K562 (cell line): ENCODE results near the gene DMBT1. TPM values are rescaled to one million over a fixed set of nuclear protein-coding genes. Genes with fewer than 3 reads are reported as not detected.

ENCODE experiments used
- ATAC-seq: fragments of 200-7000 bp; cut with Tn5 transposase; 3 replicates; pipeline ENCODE4 v1.9.1; 2020; ENCODE audit warnings: moderate library complexity
- BruUV-seq: library from RNA; stranded (reverse); fragments of 400-500 nt; replicated peaks from 2 replicates; lab custom pipeline; 2021; lab: Mats Ljungman, UMichigan
- CTCF ChIA-PET: fragments of 300-600 bp; formaldehyde crosslinking; extraction: SDS; loops from one replicate; lab custom pipeline; 2021; ENCODE audit warnings: low intra/inter-chr PET ratio; lab: Yijun Ruan, JAX
- POLR2A ChIA-PET: fragments of 300-600, 350-650 bp; sonication (Branson Sonifier 250); formaldehyde crosslinking; extraction: SDS; loops from one replicate; lab custom pipeline; 2021; ENCODE audit warnings: antibody characterized with exemption, inconsistent platforms; lab: Yijun Ruan, JAX
- DNase-seq, 4 experiments: peaks; one replicate each; pipeline versions ENCODE4 v3.0.0 to v3.0.0-alpha.2; 2011 to 2018; ENCODE audit warnings: low spot score in 3 of 4, mixed read lengths in 3 of 4; ENCODE audit errors: extremely low read depth in 1 of 4
- FAIRE-seq: peaks from 2 replicates; lab custom pipeline; 2011; peaks lifted over from hg19 to GRCh38; lab: Jason Lieb, UNC
- H2AFZ ChIP-seq: 2 replicates; pipeline ENCODE4 v1.6.0; 2011; ENCODE audit warnings: low read depth, low read length, control low read depth, inconsistent platforms
- H3K27ac ChIP-seq: fragments of 200-600 bp; 3 replicates; pipeline ENCODE4 v1.8.0; 2011; ENCODE audit warnings: low read depth, mild to moderate bottlenecking, control low read depth, inconsistent platforms, low read length, moderate library complexity, mixed read lengths; ENCODE audit errors: extremely low read depth
- H3K27me3 ChIP-seq, 2 experiments: fragments of 300-600 bp in 1 of 2; 2 replicates in 1 of 2; 3 replicates in 1 of 2; pipeline versions ENCODE4 v1.6.0 to v1.8.0; 2011; ENCODE audit warnings: inconsistent platforms in 2 of 2, low read length in 2 of 2, mild to moderate bottlenecking in 1 of 2, mixed read lengths in 1 of 2, moderate library complexity in 1 of 2; ENCODE audit not compliant: control insufficient read depth in 2 of 2, insufficient read depth in 2 of 2
- H3K36me3 ChIP-seq: fragments of 300-600 bp; 3 replicates; pipeline ENCODE4 v1.8.0; 2011; ENCODE audit warnings: mild to moderate bottlenecking, low read length, inconsistent platforms; ENCODE audit not compliant: control insufficient read depth, insufficient read depth
- H3K4me1 ChIP-seq, 2 experiments: fragments of 200-600 bp in 1 of 2; replicated peaks in 1 of 2; 2 replicates in 1 of 2; 3 replicates in 1 of 2; pipeline versions ENCODE4 v1.5.1 to v1.8.0; 2011; ENCODE audit warnings: inconsistent platforms in 2 of 2, low read length in 2 of 2, mild to moderate bottlenecking in 1 of 2, mixed read lengths in 1 of 2, moderate library complexity in 1 of 2; ENCODE audit not compliant: control insufficient read depth in 2 of 2, insufficient read depth in 2 of 2
- H3K4me2 ChIP-seq: 2 replicates; pipeline ENCODE4 v1.6.1; 2011; ENCODE audit warnings: low read length, control low read depth, inconsistent platforms, mixed read lengths; ENCODE audit not compliant: insufficient read depth
- H3K4me3 ChIP-seq: fragments of 200-600 bp; sonication (generic), shearing (Covaris generic); 2 replicates; pipeline ENCODE4 v1.5.1; 2016; ENCODE audit warnings: control low read depth, inconsistent platforms
- H3K79me2 ChIP-seq: fragments of 200-600 bp; 3 replicates; pipeline ENCODE4 v1.8.0; 2011; ENCODE audit warnings: low read length, inconsistent platforms; ENCODE audit not compliant: control insufficient read depth, insufficient read depth
- H3K9ac ChIP-seq, 2 experiments: 2 replicates each; pipeline versions ENCODE4 v1.6.0 to v1.6.1; 2011; ENCODE audit warnings: low read depth in 2 of 2, low read length in 2 of 2, control low read depth in 1 of 2, inconsistent platforms in 1 of 2, mild to moderate bottlenecking in 1 of 2, mixed read lengths in 1 of 2; ENCODE audit not compliant: insufficient read depth in 1 of 2
- H3K9me1 ChIP-seq: one replicate; pipeline ENCODE4 v1.6.0; 2011; ENCODE audit warnings: inconsistent platforms, mild to moderate bottlenecking, low read length, moderate library complexity; ENCODE audit not compliant: control insufficient read depth, insufficient read depth
- H3K9me3 ChIP-seq: replicated peaks from 2 replicates; pipeline ENCODE4 v1.5.1; 2011; ENCODE audit warnings: low read depth, low read length, inconsistent platforms; ENCODE audit not compliant: control insufficient read depth, insufficient read depth
- H4K20me1 ChIP-seq: replicated peaks from 2 replicates; pipeline ENCODE4 v1.6.1; 2011; ENCODE audit warnings: low read length, inconsistent platforms, mixed read lengths; ENCODE audit not compliant: control insufficient read depth, insufficient read depth
- HES1 ChIP-seq: fragments of 450-650 bp; IDR thresholded peaks from 2 replicates; pipeline ENCODE4 v1.6.1; 2016; ENCODE audit warnings: low read depth, mild to moderate bottlenecking, moderate library complexity
- HNRNPUL1 ChIP-seq: fragments of 200-400 bp; formaldehyde crosslinking; IDR thresholded peaks from 2 replicates; pipeline ENCODE4 v1.6.1; 2017; ENCODE audit warnings: low read length
- KAT2B ChIP-seq: IDR thresholded peaks from one replicate; pipeline ENCODE4 v1.6.1; 2012; ENCODE audit warnings: low read depth, mild to moderate bottlenecking, control low read depth, inconsistent platforms, low read length, moderate library complexity
- KAT7 ChIP-seq: sonication (generic); formaldehyde crosslinking; IDR thresholded peaks from 2 replicates; pipeline ENCODE4 v1.8.0; 2022; ENCODE audit warnings: missing genetic modification reagents, mild to moderate bottlenecking, borderline replicate concordance
- KDM4B ChIP-seq, 2 experiments: fragments of 450-650 bp in 1 of 2; sonication (generic) in 1 of 2; IDR thresholded peaks; 2 replicates each; pipeline ENCODE4 v1.6.1; 2016 to 2017; ENCODE audit warnings: borderline replicate concordance in 2 of 2, antibody characterized with exemption in 1 of 2, low read depth in 1 of 2, mild to moderate bottlenecking in 1 of 2
- MECOM ChIP-seq: fragments of 250-450 bp; sonication (Bioruptor Pico); IDR thresholded peaks from 2 replicates; pipeline ENCODE4 v1.8.0; 2022; ENCODE audit warnings: inconsistent platforms
- NCOA2 ChIP-seq, 2 experiments: fragments of 450-650 bp; IDR thresholded peaks; 2 replicates each; pipeline ENCODE4 v1.6.1; 2018; ENCODE audit warnings: mild to moderate bottlenecking in 2 of 2, moderate library complexity in 1 of 2; ENCODE audit not compliant: partially characterized antibody in 2 of 2
- RNF2 ChIP-seq: sonication (generic); IDR thresholded peaks from 2 replicates; pipeline ENCODE4 v1.6.1; 2016
- SAP30 ChIP-seq: fragments of 200-600 bp; sonication (generic); IDR thresholded peaks from 2 replicates; pipeline ENCODE4 v1.6.1; 2012; ENCODE audit warnings: borderline replicate concordance, low read depth, mild to moderate bottlenecking, moderate library complexity, low read length, control low read depth, inconsistent platforms; ENCODE audit not compliant: insufficient read depth, poor library complexity, severe bottlenecking
- SMARCE1 ChIP-seq: fragments of 450-650 bp; IDR thresholded peaks from 2 replicates; pipeline ENCODE4 v1.7.1; 2016; ENCODE audit warnings: mild to moderate bottlenecking
- SNIP1 ChIP-seq: fragments of 450-650 bp; IDR thresholded peaks from 2 replicates; pipeline ENCODE4 v1.7.1; 2017; ENCODE audit warnings: low read depth, mild to moderate bottlenecking
- ZNF41 ChIP-seq: fragments of 250-450 bp; sonication (Bioruptor Pico); conservative IDR thresholded peaks from 2 replicates; pipeline ENCODE4 v1.4.0; 2020; ENCODE audit warnings: mild to moderate bottlenecking
- ZNF445 ChIP-seq: fragments of 250-450 bp; sonication (Bioruptor Pico); IDR thresholded peaks from 2 replicates; pipeline ENCODE4 v1.4.0; 2020; ENCODE audit warnings: low read depth, mild to moderate bottlenecking, moderate library complexity
- ZNF785 ChIP-seq: fragments of 250-450 bp; sonication (Bioruptor Pico); IDR thresholded peaks from 2 replicates; pipeline ENCODE4 v1.4.0; 2020; ENCODE audit warnings: mild to moderate bottlenecking
- WGBS: fragments of 100-300 bp; shearing (Covaris generic); methylation state at CpG from one replicate; pipeline ENCODE4 v1.1.6; 2016; ENCODE audit warnings: low coverage, mixed read lengths; ENCODE audit not compliant: insufficient coverage; ENCODE audit errors: missing lambda C conversion rate; 5-methylcytosine and 5-hydroxymethylcytosine counted together
- in situ Hi-C: fragments of 300-500 bp; cut with MboI; formaldehyde crosslinking; loops from 4 replicates; pipeline ENCODE4 v1.15.0; 2018; ENCODE audit warnings: inconsistent platforms, mixed read lengths
- intact Hi-C: fragments of 100-400 bp; cut with micrococcal nuclease; formaldehyde crosslinking; loops from 2 replicates; pipeline ENCODE4 v1.14.2; 2022
- polyA plus RNA-seq, 8 experiments: library from polyadenylated mRNA; depleted of rRNA in 4 of 8; stranded (reverse) in 5 of 8; unstranded in 3 of 8; fragments of >200 nt; fragmentation: Nextera tagmentation in 2 of 8; fragmentation: Illumina TruSeq in 1 of 8; extraction: Ambion mirVana in 2 of 8; extraction: Trizol in 1 of 8; gene quantifications; 2 replicates each; pipeline versions ENCODE4 v1.2.1 to v1.2.3, GENCODE V29; 2011 to 2014; ENCODE audit warnings: inconsistent platforms in 1 of 8, missing spikeins in 1 of 8
- total RNA-seq, 7 experiments: library from RNA; depleted of rRNA in 6 of 7; stranded (reverse); fragments of >200 nt in 6 of 7; fragmentation: Illumina TruSeq in 2 of 7; extraction: Trizol in 2 of 7; gene quantifications; 2 replicates each; pipeline versions ENCODE4 v1.2.1 to v1.2.3, GENCODE V29; 2011 to 2021; ENCODE audit warnings: low replicate concordance in 1 of 7

The DMBT1 gene
- total and polyA plus RNA-seq, 9 of the 15 experiments (the other 6 are each of a cell fraction or from before 2014, with no cell fraction given), result 0.01 to 0.07 TPM; not detected in 7

- Histone ChIP-seq H3K9me3 (no peaks in the 10 kb centered on the region), H3K27ac (no peak overlapping the region), H3K9me1 (no peaks in the 10 kb centered on the region), H3K4me3 (no peak overlapping the region), H3K27me3 (no peaks in the 10 kb centered on the region), H3K36me3 (no peaks in the 10 kb centered on the region), H2AFZ (no peak overlapping the region), H3K9ac (no peak overlapping the region), H3K79me2 (no peaks in the 10 kb centered on the region), H3K4me2 (no peak overlapping the region), H4K20me1 (no peaks in the 10 kb centered on the region), H3K4me1 (no peaks in the 10 kb centered on the region)
- ChIA-PET CTCF (no interaction called here), POLR2A (no interaction called here)
- intact Hi-C loops, result no loop called here
- DNase-seq (no peak), ATAC-seq (no peak), FAIRE-seq (no peak)
- no TSS peak for BruUV-seq
- in situ Hi-C loops, result no loop called here
- 0% methylated on average over 4 of the region's 5 CpGs for WGBS
- no peak for TF ChIP-seq MECOM
- no peak for TF ChIP-seq SMARCE1
- no peak for TF ChIP-seq ZNF785
- no peak for TF ChIP-seq NCOA2 (IDR thresholded peaks at IDR 0.05; ENCODE audit: partially characterized antibody in 2 of 2)
- TF ChIP-seq KAT7 (CRISPR knock-in tag), result no peak
- TF ChIP-seq KAT2B, result no peak
- no peak for TF ChIP-seq SNIP1
- TF ChIP-seq ZNF41, result no peak
- no peak for TF ChIP-seq SAP30
- TF ChIP-seq ZNF445 (CRISPR knock-in tag), result no peak
- TF ChIP-seq HES1, result no peak
- no peak for TF ChIP-seq KDM4B (IDR thresholded peaks at IDR 0.05; ENCODE audit: borderline replicate concordance in 2 of 2, low read depth in 1 of 2)
- TF ChIP-seq RNF2, result no peak
- no peak for TF ChIP-seq HNRNPUL1
These were observed 122.0 kb downstream of the DMBT1 start for GRCh38 chr10:122682522-122682921.
